Neural progenitor cell (in vitro differentiated cells): ENCODE measurements around the gene DRC3. TPM values are rescaled to one million over a fixed set of nuclear protein-coding genes. Genes with fewer than 3 reads are reported as not detected.

ENCODE experiments used
- DNase-seq: peaks from one replicate; pipeline ENCODE4 v3.0.0-alpha.2; 2016; ENCODE audit warnings: low spot score
- H2AFZ ChIP-seq: fragments of 200-600 bp; sonication (generic); replicated peaks from 2 replicates; pipeline ENCODE4 v1.6.1; 2016; ENCODE audit warnings: antibody characterized with exemption
- H3F3A ChIP-seq: fragments of 200-600 bp; sonication (generic); 2 replicates; pipeline ENCODE4 v1.6.1; 2016; ENCODE audit warnings: antibody characterized with exemption, low read depth
- H3K27ac ChIP-seq: fragments of 200-600 bp; sonication (generic); 2 replicates; pipeline ENCODE4 v1.5.1; 2016; ENCODE audit warnings: mild to moderate bottlenecking
- H3K27me3 ChIP-seq: fragments of 200-600 bp; sonication (generic); 2 replicates; pipeline ENCODE4 v1.6.1; 2016; ENCODE audit warnings: mild to moderate bottlenecking, moderate library complexity
- H3K36me3 ChIP-seq: fragments of 200-600 bp; sonication (generic); 2 replicates; pipeline ENCODE4 v1.5.1; 2016
- H3K4me1 ChIP-seq: fragments of 200-600 bp; sonication (generic); 2 replicates; pipeline ENCODE4 v1.6.1; 2016; ENCODE audit warnings: mixed run types
- H3K4me2 ChIP-seq: fragments of 200-600 bp; sonication (generic); 2 replicates; pipeline ENCODE4 v1.6.1; 2016
- H3K4me3 ChIP-seq: fragments of 200-600 bp; sonication (generic); 2 replicates; pipeline ENCODE4 v1.5.1; 2016
- H3K79me2 ChIP-seq: fragments of 200-600 bp; sonication (generic); 2 replicates; pipeline ENCODE4 v1.6.1; 2016; ENCODE audit warnings: low read depth
- H3K9ac ChIP-seq: fragments of 200-600 bp; sonication (generic); 2 replicates; pipeline ENCODE4 v1.6.1; 2016
- H3K9me3 ChIP-seq: fragments of 200-600 bp; sonication (generic); 2 replicates; pipeline ENCODE4 v1.5.1; 2016; ENCODE audit warnings: low read depth
- H4K20me1 ChIP-seq: fragments of 200-600 bp; sonication (generic); 2 replicates; pipeline ENCODE4 v1.6.1; 2016; ENCODE audit warnings: low read depth
- H3K27ac Mint-ChIP-seq: 3 replicates; pipeline ENCODE4 v1.8.0; 2021; ENCODE audit warnings: mixed read lengths
- H3K27me3 Mint-ChIP-seq: 2 replicates; pipeline ENCODE4 v1.8.0; 2022; ENCODE audit warnings: low read depth, mild to moderate bottlenecking, inconsistent platforms, moderate library complexity, mixed read lengths; ENCODE audit not compliant: insufficient read depth
- H3K36me3 Mint-ChIP-seq: 3 replicates; pipeline ENCODE4 v1.8.0; 2021; ENCODE audit warnings: mixed read lengths
- H3K4me1 Mint-ChIP-seq: 3 replicates; pipeline ENCODE4 v1.8.0; 2021; ENCODE audit warnings: mixed read lengths
- H3K4me3 Mint-ChIP-seq: 3 replicates; pipeline ENCODE4 v1.8.0; 2021; ENCODE audit warnings: mild to moderate bottlenecking, moderate library complexity, mixed read lengths
- H3K9me3 Mint-ChIP-seq: 3 replicates; pipeline ENCODE4 v1.8.0; 2020; ENCODE audit warnings: mixed read lengths
- EZH2 ChIP-seq: fragments of 200-600 bp; sonication (generic); IDR thresholded peaks from 2 replicates; pipeline ENCODE4 v1.6.1; 2017; ENCODE audit warnings: antibody characterized with exemption, mild to moderate bottlenecking, moderate library complexity
- EZH2phosphoT487 ChIP-seq: fragments of 200-600 bp; sonication (generic); IDR thresholded peaks from 2 replicates; pipeline ENCODE4 v1.6.1; 2017; ENCODE audit warnings: antibody characterized with exemption
- total RNA-seq: library from RNA; depleted of rRNA; stranded (reverse); fragments of >200 nt; gene quantifications from 2 replicates; pipeline ENCODE4 v1.2.3, GENCODE V29; 2015; ENCODE audit warnings: low replicate concordance
- TF ChIP-seq, protein P1 (sequence below): fragments of 200-600 bp; sonication (generic); IDR thresholded peaks from 2 replicates; pipeline ENCODE4 v1.5.1; 2017; ENCODE audit warnings: antibody characterized with exemption, mild to moderate bottlenecking

DRC3 gene
- total RNA-seq, 1 donor from 2014 or later, result 0.07 TPM

DNA sequence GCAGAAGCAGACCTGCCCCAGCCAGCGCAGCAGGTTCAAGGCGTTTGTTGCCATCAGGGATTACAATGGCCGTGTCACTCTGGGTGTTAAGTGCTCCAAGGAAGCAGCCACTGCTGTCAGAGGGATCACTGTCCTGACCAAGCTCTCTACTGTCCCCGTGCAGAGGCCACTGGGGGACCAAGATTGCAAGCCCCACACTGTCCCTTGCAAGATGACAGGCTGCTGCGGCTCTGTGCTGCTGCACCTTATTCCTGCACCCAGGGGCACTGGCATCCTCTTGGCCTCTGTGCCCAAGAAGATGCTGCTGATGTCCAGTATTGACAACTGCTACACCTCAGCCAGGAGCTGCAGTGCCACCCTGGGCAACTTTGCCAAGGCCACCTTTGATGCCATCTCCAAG is 38.6 kb downstream of the DRC3 start:
- Histone ChIP-seq H3K79me2 (no peaks in the 10 kb centered on the region), H3K4me1 (no peaks in the 10 kb centered on the region), H3F3A (no peaks in the 10 kb centered on the region), H4K20me1 (no peaks in the 10 kb centered on the region), H2AFZ (no peak overlapping the region), H3K9me3 (no peaks in the 10 kb centered on the region), H3K36me3 (no peaks in the 10 kb centered on the region), H3K27me3 (no peaks in the 10 kb centered on the region), H3K4me3 (no peak overlapping the region), H3K9ac (no peak overlapping the region), H3K27ac (no peak overlapping the region), H3K4me2 (no peak overlapping the region)
- no peak for DNase-seq
- TF ChIP-seq, protein P1, sequence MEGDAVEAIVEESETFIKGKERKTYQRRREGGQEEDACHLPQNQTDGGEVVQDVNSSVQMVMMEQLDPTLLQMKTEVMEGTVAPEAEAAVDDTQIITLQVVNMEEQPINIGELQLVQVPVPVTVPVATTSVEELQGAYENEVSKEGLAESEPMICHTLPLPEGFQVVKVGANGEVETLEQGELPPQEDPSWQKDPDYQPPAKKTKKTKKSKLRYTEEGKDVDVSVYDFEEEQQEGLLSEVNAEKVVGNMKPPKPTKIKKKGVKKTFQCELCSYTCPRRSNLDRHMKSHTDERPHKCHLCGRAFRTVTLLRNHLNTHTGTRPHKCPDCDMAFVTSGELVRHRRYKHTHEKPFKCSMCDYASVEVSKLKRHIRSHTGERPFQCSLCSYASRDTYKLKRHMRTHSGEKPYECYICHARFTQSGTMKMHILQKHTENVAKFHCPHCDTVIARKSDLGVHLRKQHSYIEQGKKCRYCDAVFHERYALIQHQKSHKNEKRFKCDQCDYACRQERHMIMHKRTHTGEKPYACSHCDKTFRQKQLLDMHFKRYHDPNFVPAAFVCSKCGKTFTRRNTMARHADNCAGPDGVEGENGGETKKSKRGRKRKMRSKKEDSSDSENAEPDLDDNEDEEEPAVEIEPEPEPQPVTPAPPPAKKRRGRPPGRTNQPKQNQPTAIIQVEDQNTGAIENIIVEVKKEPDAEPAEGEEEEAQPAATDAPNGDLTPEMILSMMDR, result no peak
- TF ChIP-seq EZH2phosphoT487 (no peak), EZH2 (no peak)
- peaks cover 8% of the 10 kb centered on the region for H3K36me3 Mint-ChIP-seq
- H3K4me3 Mint-ChIP-seq, result no peak overlapping the region
- H3K4me1 Mint-ChIP-seq, result peaks cover 1% of the 10 kb centered on the region
- H3K27me3 Mint-ChIP-seq, result no peaks in the 10 kb centered on the region
- H3K27ac Mint-ChIP-seq, result no peak overlapping the region
- H3K9me3 Mint-ChIP-seq, result peaks cover 2% of the 10 kb centered on the region

DNA sequence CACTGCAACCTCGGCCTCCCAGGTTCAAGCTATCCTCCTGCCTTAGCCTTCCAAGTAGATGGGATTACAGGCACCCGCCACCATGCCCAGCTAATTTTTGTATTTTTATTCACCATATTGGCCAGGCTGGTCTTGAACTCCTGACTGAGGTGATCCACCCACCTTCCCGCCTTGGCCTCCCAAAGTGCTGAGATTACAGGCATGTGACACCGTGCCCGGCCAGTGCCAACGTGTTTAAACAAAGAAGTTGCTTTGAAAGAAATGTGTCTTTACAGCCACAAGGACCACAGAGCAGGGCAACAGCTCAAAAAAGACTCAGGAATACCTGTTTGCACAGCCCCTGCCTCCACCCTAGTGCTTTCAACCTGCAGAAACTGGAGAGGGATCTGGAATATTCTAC is 41.3 kb downstream of the DRC3 start:
- peaks cover 9% of the 10 kb centered on the region for H3K4me1 Mint-ChIP-seq

DNA sequence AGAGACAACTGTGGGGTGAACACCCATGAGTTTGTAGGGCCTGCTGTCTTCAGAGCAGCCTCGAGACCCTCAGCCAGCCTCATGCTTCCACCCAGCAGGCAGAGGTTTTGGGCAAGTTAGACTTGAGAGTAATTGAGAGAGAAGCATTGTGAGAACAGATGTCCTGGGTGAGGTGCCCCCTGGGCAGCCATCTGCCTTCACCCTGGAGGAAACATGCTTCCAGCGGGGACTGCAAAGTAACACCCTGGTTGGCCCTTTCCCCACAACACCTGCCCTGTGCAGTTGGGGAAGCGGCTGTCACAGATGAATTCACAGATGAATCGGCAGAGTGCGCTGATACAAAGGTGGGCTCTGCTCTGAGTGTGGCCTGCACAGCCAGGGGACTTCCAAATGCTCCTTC is 42.9 kb downstream of the DRC3 start:
- Histone ChIP-seq H3K9me3 (no peaks in the 10 kb centered on the region), H3K36me3 (no peaks in the 10 kb centered on the region), H3K4me2 (no peak overlapping the region), H3K79me2 (no peaks in the 10 kb centered on the region), H3K4me1 (no peaks in the 10 kb centered on the region), H2AFZ (no peak overlapping the region), H3F3A (no peaks in the 10 kb centered on the region), H3K27me3 (no peaks in the 10 kb centered on the region), H3K9ac (no peak overlapping the region), H3K27ac (no peak overlapping the region), H3K4me3 (no peak overlapping the region), H4K20me1 (no peaks in the 10 kb centered on the region)
- H3K36me3 Mint-ChIP-seq, result peaks cover 5% of the 10 kb centered on the region
- peaks cover 9% of the 10 kb centered on the region for H3K4me1 Mint-ChIP-seq
- TF ChIP-seq EZH2phosphoT487 (no peak), EZH2 (no peak)
- TF ChIP-seq, protein P1, result no peak
- H3K27ac Mint-ChIP-seq, result no peak overlapping the region
- no peak overlapping the region for H3K4me3 Mint-ChIP-seq
- peaks cover 2% of the 10 kb centered on the region for H3K27me3 Mint-ChIP-seq
- DNase-seq, result no peak
- H3K9me3 Mint-ChIP-seq, result no peaks in the 10 kb centered on the region

More for the DNA sequence above, 41.3 kb downstream of the DRC3 start:
- Histone ChIP-seq H3K79me2 (no peaks in the 10 kb centered on the region), H3K27me3 (no peaks in the 10 kb centered on the region), H3K36me3 (no peaks in the 10 kb centered on the region), H3K4me3 (no peak overlapping the region), H4K20me1 (no peaks in the 10 kb centered on the region), H3K9ac (no peak overlapping the region), H3F3A (no peaks in the 10 kb centered on the region), H3K4me1 (no peaks in the 10 kb centered on the region), H3K27ac (no peak overlapping the region), H3K4me2 (no peak overlapping the region), H3K9me3 (no peaks in the 10 kb centered on the region), H2AFZ (no peak overlapping the region)
- peaks cover 2% of the 10 kb centered on the region for H3K9me3 Mint-ChIP-seq
- no peak overlapping the region for H3K4me3 Mint-ChIP-seq
- peaks cover 9% of the 10 kb centered on the region for H3K36me3 Mint-ChIP-seq
- TF ChIP-seq, protein P1, result no peak
- no peak for TF ChIP-seq EZH2
- TF ChIP-seq EZH2phosphoT487, result no peak
- H3K27me3 Mint-ChIP-seq, result peaks cover 2% of the 10 kb centered on the region
- H3K27ac Mint-ChIP-seq, result no peak overlapping the region
- DNase-seq, result no peak
